OCI-LY3 (cell line): ENCODE data around the gene MYO7A.

Experiments used
- EZH2phosphoT487 ChIP-seq: fragments of 200-600 bp; shearing (Covaris generic); IDR thresholded peaks from 2 replicates; pipeline ENCODE4 v1.6.1; 2018; ENCODE audit warnings: antibody characterized with exemption, mixed run types, low read depth
- TF ChIP-seq, protein P1 (sequence below): fragments of 200-600, 300-600 bp; sonication (generic); IDR thresholded peaks from 2 replicates; pipeline ENCODE4 v1.5.1; 2014; ENCODE audit warnings: antibody characterized with exemption, low read length, low read depth

DNA sequence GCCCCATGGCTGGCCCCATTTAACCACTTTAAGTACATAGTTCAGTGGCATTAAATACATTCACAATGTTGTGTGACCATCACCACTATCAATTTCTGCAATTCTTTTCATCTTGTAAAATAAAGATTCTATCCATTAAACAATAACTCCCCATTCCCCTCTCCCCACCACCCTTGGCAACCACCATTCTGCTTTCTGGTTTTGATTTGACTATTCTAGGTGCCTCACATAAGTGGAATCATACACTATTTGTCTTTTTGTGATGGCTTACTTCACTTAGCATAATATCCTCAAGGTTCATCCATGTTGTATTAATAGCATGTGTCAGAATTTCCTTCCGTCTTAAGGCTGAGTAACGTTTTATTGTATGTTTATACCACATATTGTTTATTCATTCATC, 7.0 kb downstream of the MYO7A start:
- TF ChIP-seq, protein P1, sequence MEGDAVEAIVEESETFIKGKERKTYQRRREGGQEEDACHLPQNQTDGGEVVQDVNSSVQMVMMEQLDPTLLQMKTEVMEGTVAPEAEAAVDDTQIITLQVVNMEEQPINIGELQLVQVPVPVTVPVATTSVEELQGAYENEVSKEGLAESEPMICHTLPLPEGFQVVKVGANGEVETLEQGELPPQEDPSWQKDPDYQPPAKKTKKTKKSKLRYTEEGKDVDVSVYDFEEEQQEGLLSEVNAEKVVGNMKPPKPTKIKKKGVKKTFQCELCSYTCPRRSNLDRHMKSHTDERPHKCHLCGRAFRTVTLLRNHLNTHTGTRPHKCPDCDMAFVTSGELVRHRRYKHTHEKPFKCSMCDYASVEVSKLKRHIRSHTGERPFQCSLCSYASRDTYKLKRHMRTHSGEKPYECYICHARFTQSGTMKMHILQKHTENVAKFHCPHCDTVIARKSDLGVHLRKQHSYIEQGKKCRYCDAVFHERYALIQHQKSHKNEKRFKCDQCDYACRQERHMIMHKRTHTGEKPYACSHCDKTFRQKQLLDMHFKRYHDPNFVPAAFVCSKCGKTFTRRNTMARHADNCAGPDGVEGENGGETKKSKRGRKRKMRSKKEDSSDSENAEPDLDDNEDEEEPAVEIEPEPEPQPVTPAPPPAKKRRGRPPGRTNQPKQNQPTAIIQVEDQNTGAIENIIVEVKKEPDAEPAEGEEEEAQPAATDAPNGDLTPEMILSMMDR = no peak
- TF ChIP-seq EZH2phosphoT487 = no peak
